Motor neuron (in vitro differentiated cells): ENCODE results near the gene HBG1. TPM values are rescaled to one million over a fixed set of nuclear protein-coding genes. Genes with fewer than 3 reads are reported as not detected.
A peak's percentile ranks its signal among the peaks of the same experiment; 100 is the strongest.
"Not testable (repeated sequence)": the region's sequence is repeated elsewhere in the genome, so short reads cannot be mapped to it uniquely, and the experiment has no call there.

Source experiments
- ATAC-seq, 8 experiments: fragments of 200-7000 bp; cut with Tn5 transposase; replicated peaks in 6 of 8; 2 replicates each; pipeline ENCODE4 v1.8.0; 2021; ENCODE audit warnings: mild to moderate bottlenecking in 8 of 8, moderate library complexity in 8 of 8
- H3K27ac ChIP-seq, 2 donors: fragments of 250-450 bp; sonication (Bioruptor Pico); 2 replicates each; pipeline ENCODE4 v1.9.0; 2021; ENCODE audit warnings: antibody characterized with exemption in 2 of 2, mild to moderate bottlenecking in 2 of 2, moderate library complexity in 1 of 2
- H3K4me1 ChIP-seq, 2 donors: fragments of 250-450 bp; sonication (Bioruptor Pico); replicated peaks in 1 of 2; 2 replicates each; pipeline ENCODE4 v1.6.1; 2021; ENCODE audit warnings: antibody characterized with exemption in 2 of 2, mild to moderate bottlenecking in 2 of 2, moderate library complexity in 1 of 2
- H3K4me3 ChIP-seq, 5 donors: fragments of 250-450 bp; sonication (Bioruptor Pico); 2 replicates each; pipeline ENCODE4 v1.9.0; 2021; ENCODE audit warnings: antibody characterized with exemption in 5 of 5, mild to moderate bottlenecking in 5 of 5, moderate library complexity in 4 of 5
- WGBS, 10 experiments: fragments of 450-650 bp; shearing (Covaris generic); methylation state at CpG; one replicate each; pipeline ENCODE4 v1.0.0; 2022; 5-methylcytosine and 5-hydroxymethylcytosine counted together
- in situ Hi-C, 9 experiments: fragments of 400-800 bp; cut with MboI; loops; one replicate each; pipeline ENCODE4 v1.15.0; 2021; ENCODE audit warnings: low sequenced_read_pairs in 9 of 9, low pct_unique_long_range_greater_than_20kb in 2 of 9; ENCODE audit not compliant: unreplicated experiment in 9 of 9
- total RNA-seq, 8 experiments: library from RNA; unstranded; fragments of 300-600 nt; gene quantifications; 2 replicates each; pipeline versions ENCODE4 v1.2.3 to v1.2.4, GENCODE V29; 2022

Gene HBG1
- under 1 TPM in 1 of 8 experiments, not detected in 7; 0.25 TPM for total RNA-seq

GRCh38 chr11:5249807-5250396, at the start of gene HBG1:
TSS of gene HBG1 (minus strand) at chr11:5249857. CDS start at chr11:5249804, 53 bp downstream.
- H3K4me3 ChIP-seq, in situ Hi-C loops, H3K27ac ChIP-seq, H3K4me1 ChIP-seq, ATAC-seq: not testable (repeated sequence)
- 0 to 100% (median 60%) methylated on average over 1 to 2 of the region's 9 CpGs; no CpG with 5 or more reads in 1 of the 10 experiments for WGBS, 10 experiments

GRCh38 chr11:5298451-5298850, 48.8 kb upstream of the HBG1 start:
- in situ Hi-C loops, result no loop called here
- no peak overlapping the region for H3K4me3 ChIP-seq
- no peaks in the 10 kb centered on the region for H3K4me1 ChIP-seq
- 0 to 100% (median 66%) methylated on average over 1 of the region's 1 CpG; no CpG with 5 or more reads in 2 of the 10 experiments for WGBS, 10 experiments
- no peak overlapping the region for H3K27ac ChIP-seq
- no peak for ATAC-seq

DNA sequence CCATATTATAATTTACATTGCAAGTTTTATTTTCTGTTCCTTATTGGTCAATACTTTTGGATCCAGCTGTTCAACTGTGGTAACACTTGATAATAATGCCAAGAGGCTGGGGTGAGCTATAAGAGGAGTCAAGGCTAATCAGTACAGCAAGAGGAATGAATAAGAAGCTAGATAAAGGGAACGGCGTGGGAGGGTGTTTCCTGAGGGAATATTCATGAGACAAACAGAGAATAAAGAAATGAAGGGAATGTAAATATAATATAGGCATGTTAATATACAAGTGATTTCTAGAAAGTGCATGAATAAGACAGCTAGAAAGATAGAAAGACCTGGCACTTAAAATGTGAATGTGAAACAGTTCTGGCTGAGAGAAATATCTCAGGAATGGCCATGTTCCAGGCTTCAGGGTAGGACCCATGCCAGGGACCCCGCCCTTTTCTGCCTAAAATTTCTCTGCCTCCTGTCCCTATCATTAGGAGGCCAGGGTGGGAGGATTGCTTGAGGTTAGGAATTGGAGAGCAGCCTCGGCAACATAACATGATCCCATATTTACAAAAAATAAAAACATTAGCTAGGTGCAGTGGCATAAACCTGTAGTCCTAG, 48.2 kb upstream of the HBG1 start:
- peak in 3 of 8 experiments; percentile 68 to 86 (median 84) for ATAC-seq
- in situ Hi-C loops, result no loop called here

DNA sequence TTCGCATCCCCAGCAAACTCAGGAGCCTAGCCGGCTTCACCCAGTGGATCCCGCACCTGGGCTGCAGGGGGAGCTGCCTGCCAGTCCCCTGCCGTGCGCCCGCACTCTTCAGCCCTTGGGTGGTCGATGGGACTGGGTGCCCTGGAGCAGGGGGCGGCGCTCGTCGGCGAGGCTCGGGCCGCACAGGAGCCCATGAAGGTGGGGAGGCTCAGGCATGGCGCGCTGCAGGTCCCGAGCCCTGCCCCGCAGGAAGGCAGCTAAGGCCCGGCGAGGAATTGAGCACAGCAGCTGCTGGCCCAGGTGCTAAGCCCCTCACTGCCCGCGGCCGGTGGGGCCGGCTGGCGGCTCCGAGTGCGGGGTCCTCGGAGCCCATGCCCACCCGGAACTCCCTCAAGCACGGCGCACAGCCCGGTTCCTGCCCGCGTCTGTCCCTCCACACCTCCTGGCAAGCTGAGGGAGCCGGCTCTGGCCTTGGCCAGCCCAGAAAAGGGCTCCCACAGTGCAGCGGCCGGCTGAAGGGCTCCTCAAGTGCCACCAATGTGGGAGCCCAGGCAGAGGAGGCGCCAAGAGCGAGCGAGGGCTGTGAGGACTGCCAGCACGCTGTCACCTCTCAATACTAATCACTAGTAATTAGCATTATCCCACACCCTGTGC, 44.8 kb upstream of the HBG1 start:
- in situ Hi-C loops, H3K27ac ChIP-seq: not testable (repeated sequence)
- WGBS, 10 experiments, result 91 to 100% (median 95%) methylated on average over 1 to 15 of the region's 41 CpGs; no CpG with 5 or more reads in 5 of the 10 experiments

More for the DNA sequence above, 48.2 kb upstream of the HBG1 start:
- H3K4me3 ChIP-seq, result no peak overlapping the region
- no peak overlapping the region for H3K27ac ChIP-seq
- WGBS, 10 experiments, result 0 to 83% (median 58%) methylated on average over 2 to 4 of the region's 4 CpGs
- H3K4me1 ChIP-seq, result no peaks in the 10 kb centered on the region

DNA sequence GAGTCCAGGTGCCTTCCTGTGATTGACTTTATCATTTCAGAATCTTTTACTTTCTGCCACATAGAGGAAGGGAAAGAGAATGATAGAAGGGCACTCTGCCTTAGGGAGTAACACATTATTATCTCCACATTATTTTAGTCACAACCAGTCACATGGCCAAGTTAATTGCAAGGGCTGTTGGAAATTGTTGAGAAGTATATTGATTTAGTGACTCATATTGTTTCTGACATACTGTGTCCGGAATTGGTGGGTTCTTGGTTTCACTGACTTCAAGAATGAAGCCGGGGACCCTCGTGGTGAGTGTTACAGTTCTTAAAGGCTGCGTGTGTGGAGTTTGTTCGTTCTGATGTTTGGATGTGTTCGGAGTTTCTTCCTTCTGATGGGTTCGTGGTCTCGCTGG, 43.4 kb upstream of the HBG1 start:
- no peak for ATAC-seq
- H3K4me3 ChIP-seq, result no peak overlapping the region
- H3K4me1 ChIP-seq, result no peaks in the 10 kb centered on the region
- H3K27ac ChIP-seq, result no peak overlapping the region
- in situ Hi-C loops, result no loop called here
- WGBS, 10 experiments, result 60 to 100% (median 81%) methylated on average over 1 to 8 of the region's 8 CpGs; no CpG with 5 or more reads in 2 of the 10 experiments

More for the DNA sequence above, 44.8 kb upstream of the HBG1 start:
- ATAC-seq, H3K4me3 ChIP-seq, H3K4me1 ChIP-seq: not testable (repeated sequence)

DNA sequence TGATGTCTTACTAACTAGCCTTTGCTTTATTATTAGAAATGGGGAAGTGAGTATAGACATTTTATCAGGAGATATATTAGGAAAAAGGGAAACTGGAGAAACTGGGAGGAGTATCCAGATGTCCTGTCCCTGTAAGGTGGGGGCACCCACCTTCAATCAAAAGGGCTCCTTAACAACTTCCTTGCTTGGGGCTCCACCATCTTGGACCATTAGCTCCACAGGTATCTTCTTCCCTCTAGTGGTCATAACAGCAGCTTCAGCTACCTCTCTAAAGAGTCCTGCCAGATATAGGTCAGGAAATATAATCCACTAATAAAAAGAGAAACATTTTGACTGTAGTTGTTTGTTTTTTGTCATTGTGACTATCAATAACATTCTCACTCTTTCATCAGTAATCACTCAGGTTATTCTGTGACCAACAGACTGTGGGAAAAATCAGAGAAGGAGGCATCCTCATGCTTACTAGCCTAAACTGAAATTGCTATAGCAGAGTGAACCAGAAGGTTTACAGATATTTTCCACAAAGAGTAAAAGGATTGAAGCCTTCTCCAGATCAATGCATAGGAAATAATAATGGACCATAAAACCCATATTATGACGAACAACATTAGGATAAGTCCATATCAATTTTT, 41.7 kb upstream of the HBG1 start:
- in situ Hi-C loops, result no loop called here
- Histone ChIP-seq H3K4me3 (no peak overlapping the region), H3K4me1 (no peaks in the 10 kb centered on the region), H3K27ac (no peak overlapping the region)
- WGBS, 10 experiments, result 10 to 92% (median 75%) methylated on average over 1 of the region's 1 CpG; no CpG with 5 or more reads in 1 of the 10 experiments
- ATAC-seq, result peak in 3 of 8 experiments; percentile 57 to 85 (median 60)

GRCh38 chr11:5290106-5290505, 40.4 kb upstream of the HBG1 start:
- Histone ChIP-seq H3K4me1 (no peaks in the 10 kb centered on the region), H3K27ac (no peak overlapping the region), H3K4me3 (no peak overlapping the region)
- ATAC-seq, result no peak
- in situ Hi-C loops, result no loop called here
- WGBS, 10 experiments, result 70 to 100% (median 100%) methylated on average over 1 of the region's 1 CpG; no CpG with 5 or more reads in 3 of the 10 experiments

DNA sequence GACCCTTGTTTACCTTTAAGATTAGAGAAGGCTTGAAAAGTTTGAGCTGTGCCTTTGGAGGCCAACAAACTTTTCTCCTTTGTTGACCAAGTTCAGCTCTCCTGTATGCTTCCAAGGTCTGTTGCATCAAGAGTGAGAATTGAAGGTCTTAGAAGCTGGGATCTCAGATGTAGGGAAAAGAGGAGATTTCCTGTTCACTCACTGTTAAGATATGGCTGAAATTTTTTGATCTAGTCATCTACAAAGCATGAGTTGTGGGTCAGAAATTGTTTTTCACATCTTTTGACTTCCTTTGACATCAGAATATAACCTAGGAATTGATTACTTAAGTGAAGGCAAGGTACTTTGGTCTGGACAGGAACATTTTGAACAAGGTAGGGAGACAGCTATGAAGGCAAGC, 40.0 kb upstream of the HBG1 start:
- no peak for ATAC-seq
- H3K4me1 ChIP-seq, result no peaks in the 10 kb centered on the region
- no peak overlapping the region for H3K4me3 ChIP-seq
- in situ Hi-C loops, result no loop called here
- H3K27ac ChIP-seq, result no peak overlapping the region

DNA sequence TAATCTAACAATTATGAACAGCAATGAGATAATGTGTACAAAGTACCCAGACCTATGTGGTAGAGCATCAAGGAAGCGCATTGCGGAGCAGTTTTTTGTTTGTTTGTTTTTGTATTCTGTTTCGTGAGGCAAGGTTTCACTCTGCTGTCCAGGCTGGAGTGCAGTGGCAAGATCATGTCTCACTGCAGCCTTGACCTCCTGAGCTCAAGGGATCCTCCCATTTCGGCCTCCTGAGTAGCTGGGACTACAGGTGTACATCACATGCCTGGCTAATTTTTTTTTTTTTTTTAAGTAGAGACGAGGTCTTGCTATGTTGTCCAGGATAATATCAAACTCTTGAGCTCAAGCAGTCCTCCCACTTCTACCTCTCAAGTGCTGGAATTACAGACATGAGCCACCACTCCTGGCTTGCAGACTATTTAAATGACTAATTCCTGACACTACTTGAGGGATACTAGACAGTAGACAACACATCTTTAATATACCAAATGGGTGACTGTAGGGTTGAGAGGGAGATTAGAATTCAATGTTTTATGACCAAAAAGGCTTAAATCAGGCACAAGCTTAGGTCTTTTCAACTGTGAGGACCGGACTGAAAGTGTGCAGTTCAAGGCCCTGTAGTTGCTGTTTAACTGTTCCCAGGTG, 39.4 kb upstream of the HBG1 start:
- Histone ChIP-seq H3K27ac (no peak overlapping the region), H3K4me3 (no peak overlapping the region), H3K4me1 (no peaks in the 10 kb centered on the region)
- in situ Hi-C loops, result no loop called here
- no peak for ATAC-seq
- 78 to 100% (median 85%) methylated on average over 1 to 6 of the region's 6 CpGs; no CpG with 5 or more reads in 2 of the 10 experiments for WGBS, 10 experiments

- H3K4me1 ChIP-seq, result no peaks in the 10 kb centered on the region
- H3K4me3 ChIP-seq, result no peak overlapping the region
- ATAC-seq, result peak in 4 of 8 experiments; percentile 45 to 99 (median 80)
- no peak overlapping the region for H3K27ac ChIP-seq
- 35 to 94% (median 79%) methylated on average over 2 to 7 of the region's 7 CpGs for WGBS, 10 experiments
- in situ Hi-C loops, result no loop called here
Observed at GRCh38 chr11:5288108-5288905, 38.6 kb upstream of the HBG1 start.

- H3K4me1 ChIP-seq, result no peaks in the 10 kb centered on the region
- H3K27ac ChIP-seq, result no peak overlapping the region
- ATAC-seq, result no peak
- in situ Hi-C loops, result no loop called here
- H3K4me3 ChIP-seq, result no peak overlapping the region
- WGBS, 10 experiments, result 0 to 100% (median 70%) methylated on average over 1 to 3 of the region's 3 CpGs; no CpG with 5 or more reads in 3 of the 10 experiments
Observed at GRCh38 chr11:5286901-5287300, 37.2 kb upstream of the HBG1 start.

- no peak overlapping the region for H3K4me3 ChIP-seq
- H3K27ac ChIP-seq, result no peak overlapping the region
- no peak for ATAC-seq
- 0 to 55% (median 14%) methylated on average over 1 of the region's 1 CpG; no CpG with 5 or more reads in 3 of the 10 experiments for WGBS, 10 experiments
- in situ Hi-C loops, result no loop called here
- H3K4me1 ChIP-seq, result no peaks in the 10 kb centered on the region
Observed at GRCh38 chr11:5286351-5286750, 36.7 kb upstream of the HBG1 start.
